Measurements from ENCODE around the gene CLEC10A. TPM values are rescaled to one million over a fixed set of nuclear protein-coding genes. Genes with fewer than 3 reads are reported as not detected.

The CLEC10A gene
- total RNA-seq, 1 experiment from 2014 or later, result not detected

- DNase-seq (ENCODE audit: low spot score), result no peak
These were observed 38.2 kb downstream of the CLEC10A start for GRCh38 chr17:7041607-7042500.

DNA sequence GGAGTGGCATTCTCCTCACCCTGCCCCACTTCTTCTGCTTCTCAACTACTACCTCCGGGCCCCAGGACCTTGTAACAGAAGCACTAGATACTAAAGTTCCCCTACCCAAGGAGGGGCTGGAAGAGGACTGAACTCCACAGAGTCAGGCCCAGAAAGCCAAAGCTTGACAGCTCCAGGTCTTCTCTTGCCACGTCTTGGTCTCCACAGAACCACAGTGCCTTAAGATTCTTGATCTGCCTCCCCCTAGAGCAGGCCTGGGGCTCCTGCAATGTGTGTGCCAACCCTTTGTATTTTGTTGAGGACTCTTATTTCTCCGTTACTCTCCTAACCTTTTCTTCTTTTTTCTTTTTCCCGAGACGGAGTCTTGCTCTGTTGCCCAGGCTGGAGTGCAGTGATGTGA lies 40.2 kb downstream of the CLEC10A start:
- DNase-seq (ENCODE audit: low spot score), result no peak

- no peak for DNase-seq (ENCODE audit: low spot score)
These were observed 41.8 kb downstream of the CLEC10A start for GRCh38 chr17:7038025-7038862.

GRCh38 chr17:7035591-7036368 lies 44.3 kb downstream of the CLEC10A start, which contains the start of gene SLC16A13:
TSS of gene SLC16A13 (plus strand) at chr17:7036015. CDS start at chr17:7036383, 368 bp downstream.
- DNase-seq (ENCODE audit: low spot score), result peak; percentile 95

GRCh38 chr17:7034955-7035590 lies 45.0 kb downstream of the CLEC10A start:
- DNase-seq (ENCODE audit: low spot score), result no peak

GRCh38 chr17:7029659-7030058 lies 50.4 kb downstream of the CLEC10A start:
- DNase-seq (ENCODE audit: low spot score), result no peak

- DNase-seq (ENCODE audit: low spot score), result no peak
These were observed 51.0 kb downstream of the CLEC10A start for GRCh38 chr17:7029096-7029495.

GRCh38 chr17:7027335-7027734 lies 52.7 kb downstream of the CLEC10A start:
- no peak for DNase-seq (ENCODE audit: low spot score)

- no peak for DNase-seq (ENCODE audit: low spot score)
These were observed 53.5 kb downstream of the CLEC10A start for GRCh38 chr17:7026471-7027115.

GRCh38 chr17:7025245-7025644 lies 54.8 kb downstream of the CLEC10A start:
- DNase-seq (ENCODE audit: low spot score), result no peak

Other genes with a start within 250 kb of the CLEC10A start
- gene TEKT1, start 248.5 kb downstream of the CLEC10A start, total RNA-seq (2014; rRNA removed; shearing (Covaris generic)), result not detected in 2 replicates
- not detected in 2 replicates for gene ALOX12, start 84.2 kb downstream of the CLEC10A start, total RNA-seq (2014; rRNA removed; shearing (Covaris generic))
- gene RNASEK, start 67.6 kb downstream of the CLEC10A start, total RNA-seq (2014; rRNA removed; shearing (Covaris generic)), result 166 and 188 TPM in 2 replicates
- not detected in 2 replicates for gene BCL6B, start 57.2 kb downstream of the CLEC10A start, total RNA-seq (2014; rRNA removed; shearing (Covaris generic))
- gene SLC16A13, start 44.2 kb downstream of the CLEC10A start, total RNA-seq (2014; rRNA removed; shearing (Covaris generic)), result 0.77 TPM in 1 of 2 replicates, not detected in the other
- gene SLC16A11, start 36.2 kb downstream of the CLEC10A start, total RNA-seq (2014; rRNA removed; shearing (Covaris generic)), result not detected in 2 replicates
- gene ASGR2, start 34.6 kb upstream of the CLEC10A start, total RNA-seq (2014; rRNA removed; shearing (Covaris generic)), result 0.10 TPM in 1 of 2 replicates, not detected in the other
- gene ASGR1, start 99.1 kb upstream of the CLEC10A start, total RNA-seq (2014; rRNA removed; shearing (Covaris generic)), result 1.4 TPM in 1 of 2 replicates, not detected in the other
- 2.3 and 3.9 TPM in 2 replicates for gene DLG4, start 139.6 kb upstream of the CLEC10A start, total RNA-seq (2014; rRNA removed; shearing (Covaris generic))
- 118 and 161 TPM in 2 replicates for gene ACADVL, start 139.7 kb upstream of the CLEC10A start, total RNA-seq (2014; rRNA removed; shearing (Covaris generic))
- gene DVL2, start 154.3 kb upstream of the CLEC10A start, total RNA-seq (2014; rRNA removed; shearing (Covaris generic)), result 24.8 and 36.1 TPM in 2 replicates
- 37.5 and 45.3 TPM in 2 replicates for gene PHF23, start 159.2 kb upstream of the CLEC10A start, total RNA-seq (2014; rRNA removed; shearing (Covaris generic))
- 396 and 471 TPM in 2 replicates for gene GABARAP, start 162.2 kb upstream of the CLEC10A start, total RNA-seq (2014; rRNA removed; shearing (Covaris generic))
- gene CTDNEP1, start 171.5 kb upstream of the CLEC10A start, total RNA-seq (2014; rRNA removed; shearing (Covaris generic)), result 18.2 and 19.8 TPM in 2 replicates
- 25.1 and 30.0 TPM in 2 replicates for gene ELP5, start 172.0 kb upstream of the CLEC10A start, total RNA-seq (2014; rRNA removed; shearing (Covaris generic))
- not detected in 2 replicates for gene CLDN7, start 182.2 kb upstream of the CLEC10A start, total RNA-seq (2014; rRNA removed; shearing (Covaris generic))
- gene SLC2A4, start 201.5 kb upstream of the CLEC10A start, total RNA-seq (2014; rRNA removed; shearing (Covaris generic)), result 0.17 and 0.23 TPM in 2 replicates
- gene YBX2, start 214.4 kb upstream of the CLEC10A start, total RNA-seq (2014; rRNA removed; shearing (Covaris generic)), result not detected in 2 replicates
- gene EIF5A, start 227.4 kb upstream of the CLEC10A start, total RNA-seq (2014; rRNA removed; shearing (Covaris generic)), result 460 and 526 TPM in 2 replicates
- gene GPS2, start 235.1 kb upstream of the CLEC10A start, total RNA-seq (2014; rRNA removed; shearing (Covaris generic)), result 55.9 and 65.1 TPM in 2 replicates
- 3.4 and 3.5 TPM in 2 replicates for gene NEURL4, start 249.1 kb upstream of the CLEC10A start, total RNA-seq (2014; rRNA removed; shearing (Covaris generic))

All from H4 (cell line).